PC-9 (cell line): ENCODE results near the gene MYBPC2.

ENCODE experiments used
- EZH2 ChIP-seq: fragments of 200-600 bp; sonication (generic); IDR thresholded peaks from 2 replicates; pipeline ENCODE4 v1.8.0; 2017; ENCODE audit warnings: antibody characterized with exemption, low read depth
- TF ChIP-seq, protein P1 (sequence below): fragments of 200-600 bp; sonication (generic); conservative IDR thresholded peaks from 2 replicates; pipeline ENCODE4 v1.6.1; 2017; ENCODE audit warnings: mixed run types, antibody characterized with exemption, mild to moderate bottlenecking, moderate library complexity

GRCh38 chr19:50444059-50444458 is 11.4 kb downstream of the MYBPC2 start:
- TF ChIP-seq, protein P1, sequence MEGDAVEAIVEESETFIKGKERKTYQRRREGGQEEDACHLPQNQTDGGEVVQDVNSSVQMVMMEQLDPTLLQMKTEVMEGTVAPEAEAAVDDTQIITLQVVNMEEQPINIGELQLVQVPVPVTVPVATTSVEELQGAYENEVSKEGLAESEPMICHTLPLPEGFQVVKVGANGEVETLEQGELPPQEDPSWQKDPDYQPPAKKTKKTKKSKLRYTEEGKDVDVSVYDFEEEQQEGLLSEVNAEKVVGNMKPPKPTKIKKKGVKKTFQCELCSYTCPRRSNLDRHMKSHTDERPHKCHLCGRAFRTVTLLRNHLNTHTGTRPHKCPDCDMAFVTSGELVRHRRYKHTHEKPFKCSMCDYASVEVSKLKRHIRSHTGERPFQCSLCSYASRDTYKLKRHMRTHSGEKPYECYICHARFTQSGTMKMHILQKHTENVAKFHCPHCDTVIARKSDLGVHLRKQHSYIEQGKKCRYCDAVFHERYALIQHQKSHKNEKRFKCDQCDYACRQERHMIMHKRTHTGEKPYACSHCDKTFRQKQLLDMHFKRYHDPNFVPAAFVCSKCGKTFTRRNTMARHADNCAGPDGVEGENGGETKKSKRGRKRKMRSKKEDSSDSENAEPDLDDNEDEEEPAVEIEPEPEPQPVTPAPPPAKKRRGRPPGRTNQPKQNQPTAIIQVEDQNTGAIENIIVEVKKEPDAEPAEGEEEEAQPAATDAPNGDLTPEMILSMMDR: no peak
- no peak for TF ChIP-seq EZH2
